Activated B cell treated with CpG ODN at 0.5 μM for 24 hours (primary cell): Measurements from ENCODE around the gene DSCAM. TPM values are rescaled to one million over a fixed set of nuclear protein-coding genes. Genes with fewer than 3 reads are reported as not detected.

ENCODE experiments used
- ATAC-seq: fragments of 200-7000 bp; cut with Tn5 transposase; one replicate; pipeline ENCODE4 v1.10.0; 2021; ENCODE audit warnings: low read depth, mild to moderate bottlenecking, moderate library complexity
- CTCF ChIA-PET: fragments of 350-600 bp; sonication (Branson Sonifier 250); formaldehyde crosslinking; loops from one replicate; lab custom pipeline; 2021; ENCODE audit warnings: antibody characterized with exemption; lab: Charles Lee
- POLR2A ChIA-PET: fragments of 350-600 bp; sonication (Branson Sonifier 250); formaldehyde crosslinking; loops from one replicate; lab custom pipeline; 2021; ENCODE audit warnings: antibody characterized with exemption; lab: Charles Lee
- DNase-seq: peaks from one replicate; pipeline ENCODE4 v3.0.0; 2022
- H3K27ac Mint-ChIP-seq: one replicate; pipeline ENCODE4 v1.8.0; 2020; ENCODE audit warnings: mixed read lengths
- H3K27me3 Mint-ChIP-seq: one replicate; pipeline ENCODE4 v1.8.0; 2021; ENCODE audit warnings: mixed read lengths
- H3K36me3 Mint-ChIP-seq: one replicate; pipeline ENCODE4 v1.8.0; 2021; ENCODE audit warnings: low read depth, mixed read lengths
- H3K4me1 Mint-ChIP-seq: one replicate; pipeline ENCODE4 v1.8.0; 2021; ENCODE audit warnings: mixed read lengths
- H3K4me3 Mint-ChIP-seq: one replicate; pipeline ENCODE4 v1.8.0; 2020; ENCODE audit warnings: mild to moderate bottlenecking, mixed read lengths
- H3K9me3 Mint-ChIP-seq: one replicate; pipeline ENCODE4 v1.8.0; 2020; ENCODE audit warnings: mixed read lengths
- intact Hi-C: fragments of 100-400 bp; cut with micrococcal nuclease; formaldehyde crosslinking; loops from one replicate; pipeline ENCODE4 v1.15.1; 2024
- total RNA-seq: library from RNA; stranded (reverse); gene quantifications from 2 replicates; pipeline ENCODE4 v1.2.3, GENCODE V29; 2022
- TF ChIP-seq, protein P1 (sequence below): fragments of 200-600 bp; IDR thresholded peaks from one replicate; pipeline ENCODE4 v1.8.0; 2022; ENCODE audit warnings: antibody characterized with exemption, mild to moderate bottlenecking

The DSCAM gene
- total RNA-seq, 1 donor from 2014 or later = not detected

DNA sequence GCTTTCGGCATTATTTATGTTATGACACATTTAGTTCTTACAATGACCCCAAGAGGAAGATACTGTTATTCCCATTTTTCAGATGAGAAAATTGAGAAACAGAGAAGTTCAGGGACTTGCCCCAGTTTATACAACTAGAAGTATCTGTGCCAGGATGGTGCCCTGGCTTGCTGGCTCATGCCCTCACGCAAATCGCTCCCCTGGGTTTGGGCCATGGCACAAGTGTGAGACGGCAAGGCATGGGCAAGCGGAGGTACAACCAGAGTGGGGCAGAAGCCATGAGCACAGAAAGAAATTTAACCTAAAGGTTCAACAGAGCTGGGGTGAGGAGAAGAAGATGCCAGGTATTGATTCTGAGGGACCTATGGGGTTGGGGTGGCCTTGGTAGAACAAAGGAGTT is 469.8 kb downstream of the DSCAM start:
- no peak overlapping the region for H3K4me3 Mint-ChIP-seq
- H3K9me3 Mint-ChIP-seq = peaks cover 11% of the 10 kb centered on the region
- H3K4me1 Mint-ChIP-seq = no peaks in the 10 kb centered on the region
- H3K27ac Mint-ChIP-seq = no peak overlapping the region
- POLR2A ChIA-PET = no interaction called here
- H3K27me3 Mint-ChIP-seq = no peaks in the 10 kb centered on the region
- no peak for ATAC-seq
- no peak for DNase-seq
- TF ChIP-seq, protein P1, sequence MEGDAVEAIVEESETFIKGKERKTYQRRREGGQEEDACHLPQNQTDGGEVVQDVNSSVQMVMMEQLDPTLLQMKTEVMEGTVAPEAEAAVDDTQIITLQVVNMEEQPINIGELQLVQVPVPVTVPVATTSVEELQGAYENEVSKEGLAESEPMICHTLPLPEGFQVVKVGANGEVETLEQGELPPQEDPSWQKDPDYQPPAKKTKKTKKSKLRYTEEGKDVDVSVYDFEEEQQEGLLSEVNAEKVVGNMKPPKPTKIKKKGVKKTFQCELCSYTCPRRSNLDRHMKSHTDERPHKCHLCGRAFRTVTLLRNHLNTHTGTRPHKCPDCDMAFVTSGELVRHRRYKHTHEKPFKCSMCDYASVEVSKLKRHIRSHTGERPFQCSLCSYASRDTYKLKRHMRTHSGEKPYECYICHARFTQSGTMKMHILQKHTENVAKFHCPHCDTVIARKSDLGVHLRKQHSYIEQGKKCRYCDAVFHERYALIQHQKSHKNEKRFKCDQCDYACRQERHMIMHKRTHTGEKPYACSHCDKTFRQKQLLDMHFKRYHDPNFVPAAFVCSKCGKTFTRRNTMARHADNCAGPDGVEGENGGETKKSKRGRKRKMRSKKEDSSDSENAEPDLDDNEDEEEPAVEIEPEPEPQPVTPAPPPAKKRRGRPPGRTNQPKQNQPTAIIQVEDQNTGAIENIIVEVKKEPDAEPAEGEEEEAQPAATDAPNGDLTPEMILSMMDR = no peak
- H3K36me3 Mint-ChIP-seq = no peaks in the 10 kb centered on the region
- CTCF ChIA-PET = no interaction called here
- intact Hi-C loops = no loop called here

DNA sequence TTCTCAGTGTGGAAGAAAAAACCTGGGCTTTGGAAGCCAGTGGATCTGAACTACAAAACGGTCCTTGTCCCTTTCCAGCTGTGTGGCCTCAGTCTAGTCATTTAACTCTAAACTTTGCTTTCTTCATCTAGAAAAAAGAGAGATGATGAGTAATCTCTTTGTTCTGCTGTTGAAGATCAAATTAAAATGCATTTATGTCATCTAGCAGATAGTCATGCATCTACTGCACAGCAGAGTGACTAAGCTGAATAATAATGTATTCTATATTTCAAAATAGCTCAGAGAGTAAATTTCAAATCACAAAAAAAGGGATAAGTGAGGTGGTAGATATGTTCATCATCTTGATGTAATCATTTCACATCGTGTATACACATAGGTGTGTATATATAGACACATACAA is 473.2 kb downstream of the DSCAM start:
- Mint-ChIP-seq H3K27me3 (no peaks in the 10 kb centered on the region), H3K4me1 (no peaks in the 10 kb centered on the region), H3K36me3 (no peaks in the 10 kb centered on the region), H3K4me3 (no peak overlapping the region), H3K27ac (no peak overlapping the region), H3K9me3 (no peaks in the 10 kb centered on the region)
- TF ChIP-seq, protein P1 = no peak
- CTCF ChIA-PET = no interaction called here
- ATAC-seq = no peak
- POLR2A ChIA-PET = no interaction called here
- intact Hi-C loops = no loop called here
- no peak for DNase-seq

DNA sequence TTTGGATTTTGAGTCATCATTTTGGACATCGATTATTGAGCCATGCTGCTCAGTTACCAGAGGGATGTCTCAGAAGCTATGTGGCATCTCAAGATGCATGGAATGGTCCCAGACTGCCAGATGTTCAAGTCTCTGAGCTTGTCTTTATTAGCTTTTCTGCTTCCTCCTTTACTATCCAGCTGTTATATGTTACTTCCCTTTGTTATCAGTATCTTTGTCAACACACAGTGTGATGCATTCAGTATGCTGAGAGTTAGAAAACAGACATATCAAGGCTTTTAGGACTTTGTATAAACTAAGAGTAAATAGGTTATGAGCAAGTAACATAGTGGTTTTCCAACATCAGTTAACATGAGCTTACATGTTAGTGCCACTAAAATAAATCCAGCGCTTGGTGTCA is 474.5 kb downstream of the DSCAM start:
- TF ChIP-seq, protein P1 = no peak
- CTCF ChIA-PET = no interaction called here
- H3K27ac Mint-ChIP-seq = no peak overlapping the region
- intact Hi-C loops = no loop called here
- no peaks in the 10 kb centered on the region for H3K36me3 Mint-ChIP-seq
- POLR2A ChIA-PET = no interaction called here
- H3K27me3 Mint-ChIP-seq = no peaks in the 10 kb centered on the region
- H3K4me3 Mint-ChIP-seq = no peak overlapping the region
- ATAC-seq = no peak
- no peaks in the 10 kb centered on the region for H3K9me3 Mint-ChIP-seq
- H3K4me1 Mint-ChIP-seq = no peaks in the 10 kb centered on the region
- no peak for DNase-seq

DNA sequence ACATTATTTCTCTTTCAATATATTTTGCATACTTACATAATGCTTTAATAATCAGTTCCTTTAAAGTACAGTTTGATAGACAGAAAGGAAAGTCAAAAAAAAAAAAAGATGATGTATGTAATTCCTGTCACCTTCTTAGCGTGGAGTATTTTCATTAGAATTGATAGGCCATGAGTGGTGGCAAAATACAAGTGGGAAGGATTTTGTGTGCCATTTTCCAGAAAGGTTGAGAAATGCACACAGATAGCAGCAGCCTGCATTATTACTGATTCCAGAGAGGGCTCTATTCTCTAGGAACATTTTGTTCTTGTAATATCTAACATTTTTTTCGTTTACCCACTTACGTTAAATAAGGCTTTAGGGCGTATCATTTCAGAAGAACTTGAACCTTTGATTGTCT is 475.6 kb downstream of the DSCAM start:
- intact Hi-C loops = no loop called here
- no peaks in the 10 kb centered on the region for H3K36me3 Mint-ChIP-seq
- no peaks in the 10 kb centered on the region for H3K4me1 Mint-ChIP-seq
- no peaks in the 10 kb centered on the region for H3K9me3 Mint-ChIP-seq
- POLR2A ChIA-PET = no interaction called here
- CTCF ChIA-PET = no interaction called here
- ATAC-seq (no peak), DNase-seq (no peak)
- H3K27ac Mint-ChIP-seq = no peak overlapping the region
- H3K4me3 Mint-ChIP-seq = no peak overlapping the region
- no peaks in the 10 kb centered on the region for H3K27me3 Mint-ChIP-seq
- TF ChIP-seq, protein P1 = no peak

DNA sequence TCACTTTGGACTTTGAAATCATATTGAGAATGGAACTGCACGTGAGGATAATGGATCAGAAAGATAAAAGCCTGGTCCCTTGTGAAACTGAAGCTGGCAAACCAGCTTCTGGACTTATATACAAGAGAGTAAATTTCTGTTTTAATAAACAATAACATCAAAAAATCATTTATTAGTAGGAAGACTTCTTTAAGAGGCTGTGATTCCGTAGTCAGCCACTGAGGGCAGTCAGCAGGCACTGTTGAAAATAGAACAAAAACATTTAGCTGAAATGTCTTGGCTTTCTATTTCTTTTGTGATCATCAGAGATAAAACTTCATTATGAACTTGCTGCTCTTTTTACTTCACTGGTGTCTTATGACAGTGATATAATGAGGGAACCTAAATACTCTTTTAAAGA is 490.3 kb downstream of the DSCAM start:
- ATAC-seq (no peak), DNase-seq (no peak)
- CTCF ChIA-PET = no interaction called here
- Mint-ChIP-seq H3K4me3 (no peak overlapping the region), H3K27me3 (no peaks in the 10 kb centered on the region), H3K27ac (no peak overlapping the region), H3K36me3 (no peaks in the 10 kb centered on the region), H3K9me3 (peaks cover 2% of the 10 kb centered on the region), H3K4me1 (no peaks in the 10 kb centered on the region)
- intact Hi-C loops = no loop called here
- TF ChIP-seq, protein P1 = no peak
- POLR2A ChIA-PET = no interaction called here
